HL-60/S4 treated with retinoic acid at 250 ng/mL for 4 days and 3 days (cell line): ENCODE data around the gene CAMK1D.

ENCODE experiments used
- in situ Hi-C: fragments of 300-500 bp; cut with MboI; formaldehyde crosslinking; loops from 2 replicates; pipeline ENCODE4 v1.7.0; 2022; ENCODE audit warnings: low sequenced_read_pairs

CAMK1D gene

GRCh38 chr10:12459340-12459739 lies 110.0 kb downstream of the CAMK1D start:
- in situ Hi-C loops = no loop called here

GRCh38 chr10:12459762-12460161 lies 110.4 kb downstream of the CAMK1D start:
- in situ Hi-C loops = no loop called here

GRCh38 chr10:12463459-12463838 lies 114.1 kb downstream of the CAMK1D start:
- in situ Hi-C loops = no loop called here

GRCh38 chr10:12465385-12466136 lies 116.2 kb downstream of the CAMK1D start:
- in situ Hi-C loops = no loop called here

- in situ Hi-C loops = no loop called here
Observed at GRCh38 chr10:12466704-12467305, 117.5 kb downstream of the CAMK1D start.

- in situ Hi-C loops = no loop called here
Observed at GRCh38 chr10:12469345-12469744, 120.0 kb downstream of the CAMK1D start.

- in situ Hi-C loops = no loop called here
Observed at GRCh38 chr10:12470719-12471118, 121.4 kb downstream of the CAMK1D start.

- in situ Hi-C loops = no loop called here
Observed at GRCh38 chr10:12471135-12471534, 121.8 kb downstream of the CAMK1D start.

- in situ Hi-C loops = no loop called here
Observed at GRCh38 chr10:12473491-12473890, 124.1 kb downstream of the CAMK1D start.

- in situ Hi-C loops = no loop called here
Observed at GRCh38 chr10:12474727-12475412, 125.5 kb downstream of the CAMK1D start.

GRCh38 chr10:12476656-12477055 lies 127.3 kb downstream of the CAMK1D start:
- in situ Hi-C loops = no loop called here

GRCh38 chr10:12479437-12479844 lies 130.1 kb downstream of the CAMK1D start:
- in situ Hi-C loops = no loop called here

GRCh38 chr10:12479924-12480323 lies 130.6 kb downstream of the CAMK1D start:
- in situ Hi-C loops = no loop called here

- in situ Hi-C loops = no loop called here
Observed at GRCh38 chr10:12480440-12480839, 131.1 kb downstream of the CAMK1D start.

GRCh38 chr10:12481924-12482323 lies 132.6 kb downstream of the CAMK1D start:
- in situ Hi-C loops = no loop called here

GRCh38 chr10:12482587-12482986 lies 133.2 kb downstream of the CAMK1D start:
- in situ Hi-C loops = no loop called here

GRCh38 chr10:12484002-12484918 lies 134.9 kb downstream of the CAMK1D start:
- in situ Hi-C loops = no loop called here

GRCh38 chr10:12484941-12485805 lies 135.8 kb downstream of the CAMK1D start:
- in situ Hi-C loops = no loop called here

GRCh38 chr10:12487366-12487765 lies 138.0 kb downstream of the CAMK1D start:
- in situ Hi-C loops = no loop called here

- in situ Hi-C loops = no loop called here
Observed at GRCh38 chr10:12488626-12489025, 139.3 kb downstream of the CAMK1D start.
